Germinal center (tissue), 1 donor: ENCODE measurements around the gene RPS6KB2.
A peak's percentile ranks its signal among the peaks of the same experiment; 100 is the strongest.
"Not testable (repeated sequence)": the region's sequence is repeated elsewhere in the genome, so short reads cannot be mapped to it uniquely, and the experiment has no call there.

ENCODE experiments used
- DNase-seq: peaks from one replicate; pipeline ENCODE4 v3.0.0; 2012; ENCODE audit warnings: mixed read lengths, low spot score

The RPS6KB2 gene

DNA sequence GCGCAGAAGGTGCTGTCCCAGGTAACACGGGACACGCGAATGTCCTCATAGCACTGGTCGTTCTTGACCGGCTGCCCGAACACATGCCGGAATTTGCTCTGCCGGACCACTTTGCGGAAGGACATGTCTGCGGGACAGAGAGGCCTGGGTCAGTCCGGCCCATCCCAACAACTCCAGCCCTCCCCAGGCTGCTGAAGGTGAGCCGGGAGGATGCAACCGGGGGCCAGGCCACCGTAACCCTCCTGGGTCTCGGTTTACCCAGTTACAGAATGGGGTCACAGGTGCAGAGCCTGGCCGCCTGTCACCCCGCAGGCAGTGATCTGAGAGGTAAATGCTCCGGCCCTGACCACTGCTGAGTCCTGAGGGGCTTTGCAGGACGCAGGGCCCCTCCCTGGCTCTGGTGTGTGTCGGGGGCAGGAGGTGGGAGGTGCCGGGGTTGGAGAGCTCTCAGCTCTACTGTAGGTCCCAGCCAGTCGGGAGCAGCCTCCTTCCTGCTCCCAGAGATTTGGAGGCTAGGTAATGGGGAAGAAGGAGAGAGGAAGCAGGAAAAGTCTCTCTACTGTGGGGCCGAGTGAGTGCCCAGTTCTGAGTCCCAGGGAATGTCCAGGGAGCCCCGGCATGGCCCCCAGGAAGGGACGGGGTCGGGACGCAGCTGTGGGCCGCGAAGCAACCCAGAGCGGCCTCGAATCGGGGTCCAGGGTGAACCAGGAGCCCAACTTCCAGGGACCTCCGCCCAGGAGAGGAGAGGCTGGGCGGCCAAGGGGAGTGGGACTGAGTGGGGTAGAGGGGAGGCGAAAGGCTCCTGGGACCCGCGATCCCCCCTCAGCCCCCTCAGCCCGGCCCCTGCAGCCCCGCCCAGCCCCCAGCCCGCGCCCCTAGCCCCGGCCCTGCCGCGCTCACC, 14.5 kb downstream of the RPS6KB2 start:
- no peak for DNase-seq

- no peak for DNase-seq
These were observed 17.2 kb downstream of the RPS6KB2 start for GRCh38 chr11:67445515-67445914.

- DNase-seq, result no peak
These were observed 19.9 kb downstream of the RPS6KB2 start for GRCh38 chr11:67448220-67448609.

DNA sequence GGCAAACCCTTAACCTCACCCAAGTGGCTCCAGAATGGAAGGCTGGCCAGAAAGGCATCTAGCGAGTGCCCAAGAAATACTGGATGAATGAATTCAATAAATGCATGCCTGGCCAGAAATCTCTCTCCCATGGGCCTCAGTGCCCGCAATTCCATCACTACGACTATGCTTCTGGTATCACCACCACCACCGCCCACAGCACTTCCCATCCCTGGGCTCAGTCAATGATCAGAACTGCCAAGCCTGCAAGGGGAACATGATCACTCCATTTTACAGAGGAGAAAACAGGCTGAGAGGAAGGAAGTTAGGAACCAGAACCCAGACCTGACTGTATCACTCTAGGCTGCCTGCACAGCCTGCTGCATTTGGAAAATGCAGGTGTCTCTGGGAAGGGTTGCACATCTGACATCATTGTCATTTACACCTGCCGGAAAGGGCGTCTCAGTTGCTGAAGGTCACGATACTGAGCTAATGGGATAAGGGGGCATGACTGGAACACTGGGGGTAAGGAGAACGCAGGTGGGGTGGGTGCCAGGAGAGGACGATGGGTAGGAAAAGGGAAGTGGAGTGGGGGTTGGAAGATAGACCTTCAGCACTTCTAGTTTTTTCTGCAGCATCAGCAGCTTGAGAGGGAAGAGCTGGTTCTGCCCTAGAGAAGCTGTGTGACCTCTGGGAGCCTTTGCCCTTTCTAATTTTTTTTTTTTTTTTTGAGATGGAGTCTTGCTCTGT, 21.0 kb downstream of the RPS6KB2 start:
- DNase-seq, result no peak

GRCh38 chr11:67450796-67451657, 22.7 kb downstream of the RPS6KB2 start:
- no peak for DNase-seq

DNA sequence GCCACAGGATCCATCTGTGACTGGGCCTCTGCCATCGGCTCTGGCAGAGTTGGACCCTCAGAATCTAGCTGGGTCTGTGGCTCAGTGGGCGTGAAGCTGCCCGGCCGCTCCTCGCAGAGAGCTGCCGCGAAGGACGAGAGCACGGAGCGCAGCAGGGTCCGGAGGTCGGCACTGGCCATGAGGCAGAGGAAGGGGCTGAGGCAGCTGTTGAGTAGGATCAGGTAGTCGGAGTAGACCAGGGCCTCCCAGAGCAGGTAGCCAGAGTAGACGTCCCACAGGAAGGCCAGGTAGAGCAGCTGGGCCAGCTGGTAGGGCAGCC, 23.3 kb downstream of the RPS6KB2 start:
- no peak for DNase-seq

DNA sequence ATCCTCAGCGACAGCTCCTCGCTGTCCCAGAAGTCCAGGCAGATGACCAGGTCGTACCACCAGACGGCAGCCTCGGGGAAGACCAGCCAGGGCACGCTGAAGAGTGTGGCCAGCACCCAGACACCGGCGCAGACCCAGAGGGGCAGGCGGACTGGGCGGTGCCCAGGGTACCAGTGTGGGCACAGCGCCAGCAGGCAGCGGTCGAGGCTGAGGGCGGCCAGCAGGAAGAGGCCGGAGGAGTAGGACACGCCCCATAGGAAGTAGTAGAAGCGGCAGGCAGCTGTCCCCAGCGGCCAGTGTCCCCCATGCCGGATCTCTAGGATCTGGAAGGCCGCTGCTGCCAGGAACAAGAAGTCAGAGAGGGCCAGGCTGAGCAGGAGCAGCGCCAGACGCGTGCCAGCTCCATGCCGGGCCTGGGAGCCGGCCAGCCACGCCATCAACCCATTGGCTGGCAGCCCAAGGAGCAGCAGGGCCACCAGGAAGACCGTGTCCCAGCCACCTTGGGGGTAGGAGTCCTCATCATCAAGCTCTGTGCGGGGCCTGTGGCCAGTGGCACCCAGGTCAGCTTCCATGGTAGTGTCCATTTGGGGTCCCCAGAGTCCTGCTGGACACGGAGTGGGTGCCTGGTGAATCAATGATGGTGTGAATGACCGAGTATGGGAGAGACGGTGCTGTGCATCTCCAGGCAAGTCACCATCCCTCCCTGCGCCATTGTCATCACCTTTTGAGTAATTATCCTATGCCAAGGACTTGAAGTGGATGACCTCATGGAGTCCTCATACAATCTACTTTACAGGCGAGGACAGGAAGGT, 24.1 kb downstream of the RPS6KB2 start, which contains the start of gene GPR152:
Gene GPR152 (minus strand): TSS at position 589 of the 812 bp plus-strand sequence. CDS start 5 bp downstream, at position 584.
- no peak for DNase-seq

- DNase-seq, result no peak
These were observed 25.8 kb downstream of the RPS6KB2 start for GRCh38 chr11:67453816-67454732.

DNA sequence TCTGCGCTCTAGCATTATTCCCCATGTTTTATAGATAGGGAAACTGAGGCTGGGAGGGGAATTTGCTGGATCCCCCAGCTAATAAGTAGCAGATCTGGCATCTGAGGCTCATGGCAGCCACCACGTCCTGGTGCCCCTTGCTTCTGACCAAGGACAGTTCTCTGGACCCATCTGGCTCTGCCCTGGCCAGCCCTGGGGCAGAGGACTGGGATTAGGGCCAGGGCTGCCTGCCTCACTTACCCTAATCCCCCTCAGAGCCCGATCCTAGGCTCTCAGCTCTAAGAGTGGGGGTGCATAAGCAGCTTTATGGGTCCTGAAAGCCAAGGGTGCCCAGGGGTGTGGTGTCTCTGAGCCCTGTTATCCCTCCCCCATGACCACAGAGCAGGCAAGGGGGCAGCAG, 26.8 kb downstream of the RPS6KB2 start, which contains the start of gene CABP4:
Gene CABP4 (plus strand): TSS at position 301 of the 400 bp plus-strand sequence. CDS start 70 bp downstream, at position 371.
- no peak for DNase-seq

DNA sequence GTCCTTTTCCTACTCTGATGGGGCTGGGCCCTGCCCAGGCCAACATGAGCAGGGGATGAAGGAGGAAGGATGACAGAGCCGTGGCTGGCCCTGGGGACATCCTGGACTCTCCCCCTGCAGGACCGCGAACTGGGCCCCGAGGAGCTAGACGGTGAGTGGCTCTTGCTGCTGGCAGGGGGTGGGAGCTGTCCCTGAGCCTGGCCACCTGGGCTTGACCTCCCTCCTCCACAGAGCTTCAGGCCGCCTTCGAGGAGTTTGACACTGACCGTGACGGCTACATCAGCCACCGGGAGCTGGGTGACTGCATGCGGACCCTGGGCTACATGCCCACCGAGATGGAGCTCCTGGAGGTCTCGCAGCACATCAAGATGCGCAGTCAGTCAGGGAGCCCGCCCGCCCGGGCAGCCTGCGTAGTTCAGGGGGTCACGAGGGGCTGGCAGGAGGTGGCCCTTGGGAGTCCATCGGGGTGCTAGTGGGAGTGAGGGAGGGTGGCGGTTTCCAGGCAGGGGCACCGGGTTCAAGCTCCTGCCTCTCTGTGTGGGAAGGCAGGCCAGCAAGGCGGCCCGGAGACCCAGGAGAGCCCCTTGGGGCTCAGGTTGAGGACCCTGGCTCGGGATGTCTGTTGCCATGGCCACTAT, 27.9 kb downstream of the RPS6KB2 start:
- no peak for DNase-seq

GRCh38 chr11:67457453-67457852, 29.2 kb downstream of the RPS6KB2 start:
- no peak for DNase-seq

DNA sequence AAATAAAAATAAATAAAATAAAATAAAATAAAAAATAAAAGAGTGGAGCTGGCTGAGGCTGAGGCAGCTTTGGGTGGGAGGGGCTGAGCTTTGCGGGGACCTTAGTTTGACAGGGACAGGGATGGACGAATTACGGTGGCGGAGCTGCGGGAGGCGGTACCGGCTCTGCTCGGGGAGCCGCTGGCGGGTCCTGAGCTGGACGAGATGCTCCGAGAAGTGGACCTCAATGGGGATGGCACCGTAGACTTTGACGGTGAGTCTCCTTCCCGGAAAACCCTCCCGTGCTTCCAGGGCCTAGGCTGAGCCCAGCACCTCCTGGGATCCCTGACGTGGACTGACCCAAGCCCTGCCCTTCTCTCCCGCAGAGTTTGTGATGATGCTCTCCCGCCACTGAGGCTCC, 30.0 kb downstream of the RPS6KB2 start:
- DNase-seq, result no peak

GRCh38 chr11:67463186-67463585, 34.9 kb downstream of the RPS6KB2 start:
- no peak for DNase-seq

DNA sequence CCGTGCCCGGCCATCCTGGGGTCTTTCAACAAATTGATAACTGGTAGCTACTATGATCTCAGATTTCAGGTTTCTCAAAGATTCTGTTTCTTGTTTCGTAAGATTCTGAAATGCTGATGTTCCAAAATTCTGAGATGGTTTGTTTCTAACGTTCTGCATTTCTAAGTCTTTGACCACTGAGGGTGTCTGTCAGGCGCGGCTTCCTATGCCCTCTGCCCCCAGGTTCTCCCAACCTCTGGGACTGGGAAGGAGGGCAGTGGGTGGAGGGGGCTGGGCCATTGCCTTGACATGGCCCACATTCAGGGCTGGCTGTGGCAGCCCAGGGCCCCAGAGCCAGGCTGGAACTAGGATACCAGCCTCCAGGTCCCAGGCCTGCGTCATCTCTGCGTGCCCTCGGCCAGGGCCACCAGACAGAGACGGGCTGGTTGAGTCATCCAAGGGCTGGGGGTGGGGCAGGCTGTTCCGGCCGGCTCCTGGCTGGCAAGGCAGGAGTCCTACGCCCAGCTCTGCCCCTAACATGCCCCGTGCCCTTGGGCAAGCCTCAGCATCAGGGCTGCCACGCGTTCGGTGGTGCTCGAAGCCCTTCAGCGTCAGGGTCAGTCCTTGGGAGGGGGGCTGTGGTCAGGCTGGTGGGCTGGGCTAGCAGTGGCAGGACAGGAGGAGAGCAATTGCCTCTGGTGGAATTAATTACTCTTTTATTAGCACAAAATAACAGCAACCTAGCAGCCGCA, 35.6 kb downstream of the RPS6KB2 start:
- DNase-seq, result no peak

DNA sequence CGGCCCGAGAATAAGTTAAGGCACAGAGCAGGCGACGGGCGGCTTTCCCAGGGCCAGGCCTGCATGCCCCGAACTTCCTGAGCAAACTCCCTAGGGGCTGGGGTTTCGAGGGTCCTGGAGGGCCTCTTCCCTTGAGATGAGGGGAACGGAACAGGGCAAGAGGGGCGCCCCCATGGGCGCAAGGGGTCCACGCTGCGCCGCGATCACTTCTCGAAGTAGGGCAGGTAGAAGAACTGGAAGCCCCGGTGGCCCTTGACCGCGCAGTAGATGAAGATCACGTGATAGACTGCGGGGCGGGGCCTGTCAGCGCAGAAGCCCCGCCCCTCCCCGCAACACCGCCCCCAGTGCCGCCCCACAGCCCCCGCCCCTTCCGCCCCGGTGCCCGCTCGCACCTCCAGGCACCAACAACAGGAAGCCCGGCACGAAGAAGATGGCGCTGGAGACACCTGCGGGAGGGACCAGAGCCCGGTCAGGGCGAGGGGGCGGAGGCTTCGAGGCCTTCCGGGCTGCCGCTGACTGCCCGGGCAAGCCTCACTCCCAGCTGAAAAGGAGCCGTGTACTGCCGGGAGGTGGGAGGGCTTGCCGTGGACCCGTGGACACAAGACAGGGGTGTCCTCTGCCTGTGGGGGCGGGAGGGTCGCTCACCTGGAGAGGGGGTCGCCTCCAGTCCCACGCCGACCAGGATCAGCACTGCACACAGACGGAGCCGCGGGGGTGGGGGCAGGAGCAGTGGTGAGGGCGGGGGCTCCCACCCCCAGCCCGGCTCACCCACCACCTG, 36.3 kb downstream of the RPS6KB2 start:
- DNase-seq, result peak; percentile 94

GRCh38 chr11:67465189-67465510, 36.9 kb downstream of the RPS6KB2 start:
- DNase-seq, result no peak

DNA sequence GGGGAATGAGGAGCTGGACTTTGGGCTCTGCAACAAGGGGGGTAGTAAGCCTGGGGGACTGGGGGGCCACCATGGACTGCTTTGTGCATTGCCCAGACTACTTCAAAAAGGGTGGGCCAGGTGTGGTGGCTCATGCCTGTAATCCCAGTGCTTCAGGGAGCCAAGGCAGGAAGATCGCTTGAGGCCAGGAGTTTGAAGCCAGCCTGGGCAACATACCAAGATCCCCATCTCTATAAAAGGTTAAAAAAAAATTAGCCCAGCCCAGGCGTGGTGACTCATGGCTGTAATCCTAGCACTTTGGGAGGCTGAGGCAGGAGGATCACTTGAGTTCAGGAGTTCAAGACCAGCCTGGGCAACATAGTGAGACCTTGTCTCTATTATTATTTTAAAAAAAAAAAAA, 37.2 kb downstream of the RPS6KB2 start:
- not testable (repeated sequence) for DNase-seq

- DNase-seq, result no peak
These were observed 38.1 kb downstream of the RPS6KB2 start for GRCh38 chr11:67466367-67466766.
